Measurements from ENCODE around the gene GNL3. TPM values are rescaled to one million over a fixed set of nuclear protein-coding genes. Genes with fewer than 3 reads are reported as not detected.

GNL3 gene
- total and polyA plus RNA-seq, 2 of the 8 experiments (the other 6 are each of a cell fraction or from before 2014, with no cell fraction given) = 45.5 to 184 TPM

GRCh38 chr3:52678265-52679198 is 7.3 kb upstream of the GNL3 start:
- Histone ChIP-seq H3K36me3 (ENCODE audit: control insufficient read depth in 2 of 4, insufficient read depth in 4 of 4, low read length in 3 of 4) (peaks cover 14 to 30% (median 22%) of the 10 kb centered on the region in 4 experiments), H3K9ac (replicated peaks in 1 of 4; ENCODE audit: extremely low read depth in 1 of 4, low read depth in 3 of 4, low read length in 3 of 4) (no peak overlapping the region), H4K8ac (ENCODE audit: extremely low read depth, insufficient read depth, low read length) (no peak overlapping the region), H4K20me1 (replicated peaks in 1 of 2; ENCODE audit: control insufficient read depth in 1 of 2, insufficient read depth in 2 of 2, low read length in 2 of 2) (peaks cover 0 to 3% of the 10 kb centered on the region in 2 experiments), H3K23me2 (ENCODE audit: low read depth, low read length) (no peaks in the 10 kb centered on the region), H3K14ac (ENCODE audit: insufficient read length) (no peak overlapping the region), H4K5ac (ENCODE audit: insufficient read length, low read depth, low read length) (no peak overlapping the region), H3K23ac (ENCODE audit: insufficient read length) (no peak overlapping the region), H4K91ac (replicated peaks; ENCODE audit: insufficient read length, low read length) (no peak overlapping the region), H3K9me3 (ENCODE audit: insufficient read depth in 2 of 2, low read depth in 1 of 2, low read length in 1 of 2) (no peaks in the 10 kb centered on the region), H3K79me1 (ENCODE audit: low read depth, low read length) (no peaks in the 10 kb centered on the region), H2AFZ (ENCODE audit: low read length) (no peak overlapping the region), H3K4me1 (replicated peaks in 1 of 4; ENCODE audit: control insufficient read depth in 3 of 4, insufficient read depth in 4 of 4, low read length in 3 of 4) (no peaks in the 10 kb centered on the region), H2BK5ac (ENCODE audit: low read depth, low read length) (no peak overlapping the region), H3K27me3 (replicated peaks in 1 of 4; ENCODE audit: control insufficient read depth in 3 of 4, extremely low read depth in 1 of 4, insufficient read depth in 3 of 4, low read length in 3 of 4) (no peaks in the 10 kb centered on the region), H2AK5ac (ENCODE audit: low read depth, low read length) (no peak overlapping the region), H3K79me2 (ENCODE audit: control insufficient read depth in 1 of 2, insufficient read depth in 2 of 2, low read length in 2 of 2) (peaks cover 0 to 35% of the 10 kb centered on the region in 2 experiments; a peak in 3 of 4 replicates), H2BK12ac (ENCODE audit: low read depth, low read length) (no peak overlapping the region), H3K4ac (replicated peaks; ENCODE audit: insufficient read length, low read depth, low read length) (no peak overlapping the region), H3K4me3 (ENCODE audit: extremely low read depth in 1 of 4, insufficient read depth in 2 of 4, low read depth in 3 of 4, low read length in 4 of 4) (no peak overlapping the region), H2BK20ac (ENCODE audit: low read length) (no peak overlapping the region), H2BK120ac (replicated peaks; ENCODE audit: low read depth, low read length) (no peak overlapping the region), H3K27ac (ENCODE audit: low read depth, low read length) (no peak overlapping the region), H3K18ac (ENCODE audit: extremely low read depth, low read length) (no peak overlapping the region), H2BK15ac (ENCODE audit: low read length) (no peak overlapping the region), H3K56ac (replicated peaks; ENCODE audit: insufficient read length, low read depth, low read length) (no peak overlapping the region), H3K4me2 (ENCODE audit: insufficient read depth in 1 of 2, low read depth in 2 of 2, low read length in 2 of 2) (no peak overlapping the region)
- FAIRE-seq = no peak
- DNase-seq (ENCODE audit: low read depth in 1 of 2, low spot score in 2 of 2) = no peak
- no peak for TF ChIP-seq CBX5 (IDR thresholded peaks at IDR 0.05; ENCODE audit: low read depth, low read length)
- TF ChIP-seq NANOG (IDR thresholded peaks at IDR 0.05; ENCODE audit: insufficient read depth, low read depth, low read length, poor library complexity, severe bottlenecking) = no peak
- TF ChIP-seq TCF12 (IDR thresholded peaks at IDR 0.05; ENCODE audit: low read depth, low read length) = no peak
- ChIA-PET POLR2A (ENCODE audit: partially characterized antibody) (interaction anchor here (1.3 to 1.9 kb wide), 4 partner anchors 8 to 134 kb away, joined by 3 to 11 read pairs (median 4); partner anchors contain the start of genes GNL3 and PBRM1), CTCF (ENCODE audit: partially characterized antibody) (interaction anchor here (0.5 to 0.9 kb wide), 2 partner anchors 9 to 89 kb away, joined by 3 read pairs; no protein-coding TSS in a partner anchor)
- WGBS, 2 experiments (ENCODE audit: extremely low coverage in 1 of 2, insufficient coverage in 1 of 2, insufficient read length in 1 of 2, insufficient replicate concordance in 2 of 2, low coverage in 1 of 2, low lambda C conversion rate in 2 of 2, missing lambda C conversion rate in 1 of 2) = 91% methylated on average over 6 of the region's 6 CpGs; no CpG with 5 or more reads in 1 of the 2 experiments

Data from H1 (cell line).